HepG2 (cell line): ENCODE results near the gene ZIC3. TPM values are rescaled to one million over a fixed set of nuclear protein-coding genes. Genes with fewer than 3 reads are reported as not detected.
A peak's percentile ranks its signal among the peaks of the same experiment; 100 is the strongest.

Experiments used
- ATAC-seq: fragments of 200-7000 bp; cut with Tn5 transposase; 3 replicates; pipeline ENCODE4 v1.9.1; 2020; ENCODE audit warnings: mild to moderate bottlenecking, moderate library complexity
- BruUV-seq: library from RNA; stranded (reverse); fragments of 400-500 nt; replicated peaks from 2 replicates; lab custom pipeline; 2021; lab: Mats Ljungman, UMichigan
- CTCF ChIA-PET: fragments of 300-600 bp; formaldehyde crosslinking; extraction: SDS; loops from one replicate; lab custom pipeline; 2021; ENCODE audit warnings: low total read pairs, inconsistent platforms, low intra/inter-chr PET ratio; lab: Yijun Ruan, JAX
- POLR2A ChIA-PET: fragments of 350-600 bp; sonication (Branson Sonifier 250); formaldehyde crosslinking; loops from one replicate; lab custom pipeline; 2020; ENCODE audit warnings: antibody characterized with exemption, inconsistent platforms; lab: Yijun Ruan, JAX
- DNase-seq: peaks from one replicate; pipeline ENCODE4 v3.0.0-alpha.2; 2015; ENCODE audit warnings: low spot score
- FAIRE-seq: peaks from 3 replicates; lab custom pipeline; 2011; peaks lifted over from hg19 to GRCh38; lab: Jason Lieb, UNC
- H2AFZ ChIP-seq: one replicate; pipeline ENCODE4 v1.6.1; 2011; ENCODE audit warnings: low read length, inconsistent platforms
- H3K27ac ChIP-seq: fragments of 300-600 bp; 3 replicates; pipeline ENCODE4 v1.8.0; 2011; ENCODE audit warnings: mixed run types, mild to moderate bottlenecking, mixed read lengths, low read length, inconsistent platforms; ENCODE audit not compliant: insufficient read depth; ENCODE audit errors: extremely low read length
- H3K27me3 ChIP-seq, 2 experiments: fragments of 200-600 bp in 1 of 2; 2 replicates in 1 of 2; 3 replicates in 1 of 2; pipeline versions ENCODE4 v1.6.0 to v1.8.0; 2011; ENCODE audit warnings: low read length in 2 of 2, mild to moderate bottlenecking in 2 of 2, moderate library complexity in 2 of 2, inconsistent platforms in 1 of 2; ENCODE audit not compliant: insufficient read depth in 2 of 2, control insufficient read depth in 1 of 2
- H3K36me3 ChIP-seq, 2 experiments: fragments of 200-600 bp in 1 of 2; replicated peaks in 1 of 2; 2 replicates in 1 of 2; 3 replicates in 1 of 2; pipeline versions ENCODE4 v1.5.1 to v1.8.0; 2011; ENCODE audit warnings: low read length in 2 of 2, inconsistent platforms in 1 of 2; ENCODE audit not compliant: insufficient read depth in 2 of 2, control insufficient read depth in 1 of 2
- H3K4me1 ChIP-seq: 2 replicates; pipeline ENCODE4 v1.5.1; 2012; ENCODE audit warnings: low read length, inconsistent platforms; ENCODE audit not compliant: insufficient read depth
- H3K4me2 ChIP-seq: 2 replicates; pipeline ENCODE4 v1.6.0; 2011; ENCODE audit warnings: low read depth, low read length, inconsistent platforms
- H3K4me3 ChIP-seq, 3 experiments: fragments of 200-600 bp in 1 of 3; sonication (generic), shearing (Covaris generic) in 1 of 3; replicated peaks in 1 of 3; 2 replicates each; pipeline ENCODE4 v1.5.1; 2011 to 2016; ENCODE audit warnings: low read length in 3 of 3, inconsistent platforms in 2 of 3, low read depth in 2 of 3, mild to moderate bottlenecking in 2 of 3, control low read depth in 1 of 3, mixed read lengths in 1 of 3; ENCODE audit not compliant: insufficient read depth in 1 of 3
- H3K79me2 ChIP-seq: one replicate; pipeline ENCODE4 v1.6.1; 2011; ENCODE audit warnings: low read length, inconsistent platforms; ENCODE audit not compliant: insufficient read depth
- H3K9ac ChIP-seq: 2 replicates; pipeline ENCODE4 v1.6.0; 2011; ENCODE audit warnings: mild to moderate bottlenecking, low read depth, low read length, inconsistent platforms; ENCODE audit not compliant: insufficient read depth
- H3K9me3 ChIP-seq: 2 replicates; pipeline ENCODE4 v1.5.1; 2012; ENCODE audit warnings: mild to moderate bottlenecking, low read length
- H4K20me1 ChIP-seq: 2 replicates; pipeline ENCODE4 v1.6.0; 2011; ENCODE audit warnings: inconsistent platforms, mild to moderate bottlenecking, low read length, moderate library complexity; ENCODE audit not compliant: insufficient read depth
- ATF7 ChIP-seq, 2 experiments: fragments of 450-650 bp in 1 of 2; sonication (generic) in 1 of 2; formaldehyde crosslinking in 1 of 2; IDR thresholded peaks; 2 replicates each; pipeline versions ENCODE4 v1.4.0 to v1.6.1; 2016 to 2020; ENCODE audit warnings: antibody characterized with exemption in 1 of 2, mild to moderate bottlenecking in 1 of 2, missing genetic modification reagents in 1 of 2
- CBX2 ChIP-seq, 2 experiments: fragments of 200-600 bp in 1 of 2; sonication (generic); formaldehyde crosslinking in 1 of 2; IDR thresholded peaks; 2 replicates each; pipeline versions ENCODE4 v1.7.0 to v1.8.1; 2018 to 2022; ENCODE audit warnings: low read depth in 2 of 2, low read length in 1 of 2, mild to moderate bottlenecking in 1 of 2, missing genetic modification reagents in 1 of 2
- WGBS: methylation state at CpG from one replicate; pipeline ENCODE4 v1.1.6; 2017; ENCODE audit warnings: low lambda C conversion rate; 5-methylcytosine and 5-hydroxymethylcytosine counted together
- in situ Hi-C: cut with HindIII; loops from 2 replicates; pipeline ENCODE4 v1.10.0; 2017; ENCODE audit warnings: low pct_unique_long_range_greater_than_20kb; ENCODE audit not compliant: extremely low pct_ligation_motif_present
- intact Hi-C: fragments of 100-400 bp; cut with micrococcal nuclease; formaldehyde crosslinking; loops from one replicate; pipeline ENCODE4 v1.10.0; 2022; ENCODE audit not compliant: unreplicated experiment
- polyA plus RNA-seq, 8 experiments: library from polyadenylated mRNA; depleted of rRNA in 3 of 8; stranded (reverse) in 7 of 8; unstranded in 1 of 8; fragments of >200 nt; fragmentation: Illumina TruSeq in 4 of 8; extraction: Trizol in 4 of 8; gene quantifications; 2 replicates each; pipeline versions ENCODE4 v1.2.1 to v1.2.3, GENCODE V29; 2011 to 2016; ENCODE audit warnings: low read depth in 4 of 8, missing spikeins in 1 of 8, mixed read lengths in 1 of 8; ENCODE audit not compliant: insufficient read depth in 1 of 8
- total RNA-seq, 5 experiments: library from RNA; depleted of rRNA; stranded (reverse); fragments of >200 nt; fragmentation: Illumina TruSeq; extraction: Trizol; gene quantifications; 2 replicates each; pipeline ENCODE4 v1.2.3, GENCODE V29; 2016; ENCODE audit warnings: low read depth in 1 of 5
- TF ChIP-seq, protein P1 (sequence below): sonication (generic); formaldehyde crosslinking; IDR thresholded peaks from 2 replicates; pipeline ENCODE4 v1.5.1; 2020; ENCODE audit warnings: mild to moderate bottlenecking, moderate library complexity, missing genetic modification reagents

ZIC3 gene
- total and polyA plus RNA-seq, 2 of the 13 experiments (the other 11 are each of a cell fraction or from before 2014, with no cell fraction given) = not detected

DNA sequence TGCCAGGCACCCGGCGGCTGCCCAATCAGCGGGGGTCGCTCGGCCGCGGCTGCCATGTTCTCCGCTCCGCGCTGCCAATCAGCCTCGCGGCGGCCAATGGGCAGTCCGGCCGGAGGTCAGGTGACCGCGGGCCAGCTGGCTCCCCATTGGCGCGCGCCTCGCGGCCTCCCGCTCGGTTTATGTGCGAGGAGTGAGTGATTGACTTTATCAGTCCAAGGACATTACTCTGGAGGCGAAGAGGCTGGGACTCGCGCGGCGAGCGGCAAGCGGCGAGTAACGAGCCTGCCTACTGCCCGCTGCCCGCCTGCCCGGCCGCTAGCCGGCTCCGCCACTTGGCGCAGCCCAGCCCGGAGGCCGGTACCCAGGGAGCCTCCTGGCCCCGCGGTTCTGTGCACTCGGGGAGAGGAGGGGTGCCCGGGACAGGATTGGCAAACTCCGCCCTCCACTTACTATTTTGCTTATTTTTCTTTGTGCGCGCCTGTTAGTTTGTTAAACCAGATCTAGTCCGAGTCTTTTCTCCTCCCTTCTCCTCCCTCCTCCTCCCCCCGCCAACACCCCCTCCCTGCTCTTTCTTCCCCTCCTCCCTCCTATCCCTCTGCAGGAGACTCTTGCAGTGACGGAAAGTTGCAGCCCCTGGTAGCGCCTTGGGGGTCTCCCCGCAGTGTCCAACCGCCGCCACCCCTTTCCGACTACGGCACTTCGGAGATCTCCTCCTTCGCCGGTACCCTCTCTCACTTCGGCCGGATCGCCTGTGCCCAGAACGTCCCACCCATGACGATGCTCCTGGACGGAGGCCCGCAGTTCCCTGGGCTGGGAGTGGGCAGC, at the start of gene ZIC3 (continued):
- TF ChIP-seq, protein P1, sequence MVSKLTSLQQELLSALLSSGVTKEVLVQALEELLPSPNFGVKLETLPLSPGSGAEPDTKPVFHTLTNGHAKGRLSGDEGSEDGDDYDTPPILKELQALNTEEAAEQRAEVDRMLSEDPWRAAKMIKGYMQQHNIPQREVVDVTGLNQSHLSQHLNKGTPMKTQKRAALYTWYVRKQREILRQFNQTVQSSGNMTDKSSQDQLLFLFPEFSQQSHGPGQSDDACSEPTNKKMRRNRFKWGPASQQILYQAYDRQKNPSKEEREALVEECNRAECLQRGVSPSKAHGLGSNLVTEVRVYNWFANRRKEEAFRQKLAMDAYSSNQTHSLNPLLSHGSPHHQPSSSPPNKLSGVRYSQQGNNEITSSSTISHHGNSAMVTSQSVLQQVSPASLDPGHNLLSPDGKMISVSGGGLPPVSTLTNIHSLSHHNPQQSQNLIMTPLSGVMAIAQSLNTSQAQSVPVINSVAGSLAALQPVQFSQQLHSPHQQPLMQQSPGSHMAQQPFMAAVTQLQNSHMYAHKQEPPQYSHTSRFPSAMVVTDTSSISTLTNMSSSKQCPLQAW (CRISPR knock-in tag) = no peak

DNA sequence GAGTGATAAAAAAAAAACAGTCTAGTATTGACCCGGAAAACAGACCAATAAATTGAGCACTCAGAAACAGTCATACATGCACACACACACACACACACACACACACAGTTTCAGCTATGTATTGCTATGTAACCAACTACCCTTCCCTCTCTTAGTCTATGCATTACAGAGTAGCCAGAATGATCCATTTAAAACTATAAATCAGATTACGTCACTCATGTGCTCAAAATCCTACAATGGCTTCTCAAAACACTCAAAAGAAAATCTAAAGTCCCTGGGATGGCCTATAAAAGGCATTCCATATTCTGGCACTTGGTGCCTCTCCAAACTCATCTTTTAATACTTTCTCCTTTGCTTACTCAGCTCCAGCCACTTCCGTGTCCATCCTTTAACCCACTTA, 46.5 kb upstream of the ZIC3 start:
- ChIA-PET CTCF (no interaction called here), POLR2A (no interaction called here)
- DNase-seq (no peak), ATAC-seq (no peak), FAIRE-seq (no peak)
- whole genome bisulfite sequencing = 0% methylated on average over 3 of the region's 3 CpGs
- Histone ChIP-seq H3K27ac (no peak overlapping the region), H3K9me3 (no peaks in the 10 kb centered on the region), H4K20me1 (no peaks in the 10 kb centered on the region), H3K4me2 (no peak overlapping the region), H3K79me2 (no peaks in the 10 kb centered on the region), H3K4me3 (no peak overlapping the region), H3K4me1 (no peaks in the 10 kb centered on the region), H3K27me3 (no peaks in the 10 kb centered on the region), H2AFZ (no peak overlapping the region), H3K36me3 (no peaks in the 10 kb centered on the region), H3K9ac (no peak overlapping the region)
- no peak for TF ChIP-seq CBX2 (IDR thresholded peaks at IDR 0.05; ENCODE audit: low read depth, low read length)
- no peak for TF ChIP-seq CBX2 (CRISPR knock-in tag; IDR thresholded peaks at IDR 0.05; ENCODE audit: low read depth)
- TF ChIP-seq ATF7 (IDR thresholded peaks at IDR 0.05) = peak; percentile 68
- TF ChIP-seq ATF7 (CRISPR knock-in tag; IDR thresholded peaks at IDR 0.05) = no peak
- no TSS peak for BruUV-seq
- in situ Hi-C loops = no loop called here
- intact Hi-C loops = no loop called here
